Trophoblast cell (in vitro differentiated cells and primary cell): ENCODE measurements around the gene REEP3.

ENCODE experiments used
- DNase-seq, 2 donors: peaks; one replicate each; pipeline ENCODE4 v3.0.0-alpha.2; 2016
- H2AFZ ChIP-seq: 2 replicates; pipeline ENCODE4 v1.6.1; 2013; ENCODE audit warnings: low read length, moderate library complexity, mild to moderate bottlenecking; ENCODE audit not compliant: insufficient read depth, poor library complexity
- H2AK5ac ChIP-seq: 2 replicates; pipeline ENCODE4 v1.6.1; 2013; ENCODE audit warnings: mild to moderate bottlenecking, low read length
- H2BK120ac ChIP-seq: 2 replicates; pipeline ENCODE4 v1.6.1; 2013; ENCODE audit warnings: low read length, mild to moderate bottlenecking, moderate library complexity; ENCODE audit not compliant: insufficient read depth, poor library complexity
- H2BK12ac ChIP-seq: 2 replicates; pipeline ENCODE4 v1.6.1; 2013; ENCODE audit warnings: mild to moderate bottlenecking, low read length, moderate library complexity
- H2BK5ac ChIP-seq: 2 replicates; pipeline ENCODE4 v1.6.1; 2013; ENCODE audit warnings: low read length, low read depth, moderate library complexity, mild to moderate bottlenecking; ENCODE audit not compliant: poor library complexity
- H3K14ac ChIP-seq: 2 replicates; pipeline ENCODE4 v1.6.1; 2013; ENCODE audit warnings: mild to moderate bottlenecking, low read length
- H3K18ac ChIP-seq: 2 replicates; pipeline ENCODE4 v1.6.1; 2013; ENCODE audit warnings: mild to moderate bottlenecking, low read length
- H3K23ac ChIP-seq: 2 replicates; pipeline ENCODE4 v1.6.1; 2013; ENCODE audit warnings: low read length
- H3K27ac ChIP-seq: 2 replicates; pipeline ENCODE4 v1.5.1; 2013; ENCODE audit warnings: low read depth, mild to moderate bottlenecking, inconsistent platforms, low read length, moderate library complexity
- H3K27me3 ChIP-seq: 2 replicates; pipeline ENCODE4 v1.6.1; 2013; ENCODE audit warnings: inconsistent platforms, mild to moderate bottlenecking, low read length, moderate library complexity; ENCODE audit not compliant: insufficient read depth
- H3K36me3 ChIP-seq, 2 experiments: 1 replicate in 1 of 2; 2 replicates in 1 of 2; pipeline ENCODE4 v1.6.1; 2013; ENCODE audit warnings: low read length in 2 of 2, mild to moderate bottlenecking in 2 of 2, moderate library complexity in 1 of 2; ENCODE audit not compliant: insufficient read depth in 2 of 2, control insufficient read depth in 1 of 2
- H3K4ac ChIP-seq: 2 replicates; pipeline ENCODE4 v1.6.1; 2013; ENCODE audit warnings: low read depth, mild to moderate bottlenecking, low read length, moderate library complexity
- H3K4me1 ChIP-seq, 2 experiments: 1 replicate in 1 of 2; 2 replicates in 1 of 2; pipeline ENCODE4 v1.6.1; 2013; ENCODE audit warnings: low read length in 2 of 2, mild to moderate bottlenecking in 2 of 2, moderate library complexity in 1 of 2; ENCODE audit not compliant: insufficient read depth in 2 of 2, control insufficient read depth in 1 of 2
- H3K4me2 ChIP-seq: 2 replicates; pipeline ENCODE4 v1.6.1; 2013; ENCODE audit warnings: inconsistent platforms, mild to moderate bottlenecking, low read length, moderate library complexity
- H3K4me3 ChIP-seq: 2 replicates; pipeline ENCODE4 v1.5.1; 2013; ENCODE audit warnings: mild to moderate bottlenecking, low read depth, low read length, inconsistent platforms
- H3K79me1 ChIP-seq: one replicate; pipeline ENCODE4 v1.6.1; 2013; ENCODE audit warnings: low read length
- H3K79me2 ChIP-seq: 2 replicates; pipeline ENCODE4 v1.6.1; 2013; ENCODE audit warnings: low read length, mild to moderate bottlenecking; ENCODE audit not compliant: control insufficient read depth, insufficient read depth, poor library complexity
- H3K9ac ChIP-seq: 2 replicates; pipeline ENCODE4 v1.6.1; 2013; ENCODE audit warnings: mild to moderate bottlenecking, low read length
- H3K9me3 ChIP-seq: 2 replicates; pipeline ENCODE4 v1.6.1; 2013; ENCODE audit warnings: low read depth, mild to moderate bottlenecking, control low read depth, inconsistent platforms, low read length; ENCODE audit not compliant: insufficient read depth
- H4K12ac ChIP-seq: 2 replicates; pipeline ENCODE4 v1.6.1; 2013; ENCODE audit warnings: low read depth, mild to moderate bottlenecking, low read length, moderate library complexity
- H4K8ac ChIP-seq: 2 replicates; pipeline ENCODE4 v1.6.1; 2013; ENCODE audit warnings: low read depth, mild to moderate bottlenecking, low read length, moderate library complexity
- H4K91ac ChIP-seq: one replicate; pipeline ENCODE4 v1.6.1; 2013; ENCODE audit warnings: low read depth, mild to moderate bottlenecking, low read length, moderate library complexity
- WGBS: extraction: QIAGEN DNeasy Blood & Tissue Kit; methylation state at CpG from one replicate; pipeline ENCODE4 v1.1.7; 2013; ENCODE audit warnings: missing lambda C conversion rate; ENCODE audit not compliant: insufficient read length, insufficient coverage; ENCODE audit errors: extremely low coverage; 5-methylcytosine and 5-hydroxymethylcytosine counted together

REEP3 gene

GRCh38 chr10:63530409-63530808 is 9.2 kb downstream of the REEP3 start:
- Histone ChIP-seq H3K27ac (no peak overlapping the region), H3K4me2 (no peak overlapping the region), H3K27me3 (no peaks in the 10 kb centered on the region), H3K36me3 (peaks cover 0 to 5% of the 10 kb centered on the region in 2 experiments), H3K4me3 (no peak overlapping the region), H3K4me1 (no peaks in the 10 kb centered on the region), H4K8ac (no peak overlapping the region), H4K91ac (no peak overlapping the region), H2BK120ac (no peak overlapping the region), H3K23ac (no peak overlapping the region), H3K9ac (no peak overlapping the region), H2BK12ac (no peak overlapping the region), H3K4ac (no peak overlapping the region), H2AFZ (no peak overlapping the region), H3K79me2 (no peaks in the 10 kb centered on the region), H2AK5ac (no peak overlapping the region), H3K9me3 (no peaks in the 10 kb centered on the region), H4K12ac (no peak overlapping the region), H3K79me1 (no peaks in the 10 kb centered on the region), H3K18ac (no peak overlapping the region), H3K14ac (no peak overlapping the region), H2BK5ac (no peak overlapping the region)
- no peak for DNase-seq

- Histone ChIP-seq H4K8ac (no peak overlapping the region), H3K27me3 (no peaks in the 10 kb centered on the region), H3K4me1 (no peaks in the 10 kb centered on the region), H3K23ac (no peak overlapping the region), H3K4me3 (no peak overlapping the region), H2BK120ac (no peak overlapping the region), H3K9me3 (no peaks in the 10 kb centered on the region), H3K4ac (no peak overlapping the region), H2BK12ac (no peak overlapping the region), H2BK5ac (no peak overlapping the region), H3K4me2 (no peak overlapping the region), H3K79me1 (no peaks in the 10 kb centered on the region), H2AK5ac (no peak overlapping the region), H3K36me3 (no peaks in the 10 kb centered on the region), H2AFZ (no peak overlapping the region), H3K18ac (no peak overlapping the region), H4K12ac (no peak overlapping the region), H3K27ac (no peak overlapping the region), H3K14ac (no peak overlapping the region), H4K91ac (no peak overlapping the region), H3K9ac (no peak overlapping the region), H3K79me2 (no peaks in the 10 kb centered on the region)
- DNase-seq, result no peak
Measured at GRCh38 chr10:63534723-63535122, 13.5 kb downstream of the REEP3 start.

GRCh38 chr10:63536698-63537097 is 15.5 kb downstream of the REEP3 start:
- Histone ChIP-seq H3K14ac (no peak overlapping the region), H3K27me3 (no peaks in the 10 kb centered on the region), H4K8ac (no peak overlapping the region)

GRCh38 chr10:63537536-63537935 is 16.3 kb downstream of the REEP3 start:
- Histone ChIP-seq H3K14ac (no peak overlapping the region), H2BK120ac (no peak overlapping the region), H2BK12ac (no peak overlapping the region), H3K27me3 (no peaks in the 10 kb centered on the region), H3K4me1 (no peaks in the 10 kb centered on the region), H3K79me2 (no peaks in the 10 kb centered on the region), H3K4me3 (no peak overlapping the region), H2AK5ac (no peak overlapping the region), H3K4me2 (no peak overlapping the region), H4K8ac (no peak overlapping the region), H3K18ac (no peak overlapping the region), H2AFZ (no peak overlapping the region), H3K4ac (no peak overlapping the region), H3K9me3 (no peaks in the 10 kb centered on the region), H3K36me3 (no peaks in the 10 kb centered on the region), H3K9ac (no peak overlapping the region), H3K27ac (no peak overlapping the region), H3K79me1 (no peaks in the 10 kb centered on the region), H4K12ac (no peak overlapping the region), H4K91ac (no peak overlapping the region), H2BK5ac (no peak overlapping the region), H3K23ac (no peak overlapping the region)
- no peak for DNase-seq
- WGBS, result no CpG with 5 or more reads among the region's 3 CpGs

More at GRCh38 chr10:63536698-63537097, 15.5 kb downstream of the REEP3 start:
- DNase-seq, result no peak
- H2BK120ac ChIP-seq, result no peak overlapping the region
- H3K4ac ChIP-seq, result no peak overlapping the region
- H2BK5ac ChIP-seq, result no peak overlapping the region
- no peak overlapping the region for H4K91ac ChIP-seq
- no peak overlapping the region for H3K27ac ChIP-seq
- H2BK12ac ChIP-seq, result no peak overlapping the region
- H3K4me2 ChIP-seq, result no peak overlapping the region
- no peaks in the 10 kb centered on the region for H3K36me3 ChIP-seq
- no peaks in the 10 kb centered on the region for H3K79me2 ChIP-seq
- no peak overlapping the region for H3K23ac ChIP-seq
- H3K9me3 ChIP-seq, result no peaks in the 10 kb centered on the region
- no peak overlapping the region for H3K18ac ChIP-seq
- H2AFZ ChIP-seq, result no peak overlapping the region
- H3K9ac ChIP-seq, result no peak overlapping the region
- no peak overlapping the region for H2AK5ac ChIP-seq
- H3K79me1 ChIP-seq, result no peaks in the 10 kb centered on the region
- no peak overlapping the region for H3K4me3 ChIP-seq
- no peak overlapping the region for H4K12ac ChIP-seq
- H3K4me1 ChIP-seq, result no peaks in the 10 kb centered on the region

- Histone ChIP-seq H2AK5ac (no peak overlapping the region), H3K9me3 (no peaks in the 10 kb centered on the region), H3K4me3 (no peak overlapping the region), H3K9ac (no peak overlapping the region), H3K27me3 (no peaks in the 10 kb centered on the region), H3K4ac (no peak overlapping the region), H2BK5ac (no peak overlapping the region), H2BK120ac (no peak overlapping the region), H3K4me2 (no peak overlapping the region), H3K23ac (no peak overlapping the region), H3K79me2 (no peaks in the 10 kb centered on the region), H4K12ac (no peak overlapping the region), H4K8ac (no peak overlapping the region), H3K4me1 (no peaks in the 10 kb centered on the region), H3K18ac (no peak overlapping the region), H2AFZ (no peak overlapping the region), H3K27ac (no peak overlapping the region), H2BK12ac (no peak overlapping the region), H3K14ac (no peak overlapping the region), H3K79me1 (no peaks in the 10 kb centered on the region), H4K91ac (no peak overlapping the region), H3K36me3 (no peaks in the 10 kb centered on the region)
- WGBS, result no CpG with 5 or more reads among the region's 2 CpGs
- no peak for DNase-seq
Measured at GRCh38 chr10:63539377-63539776, 18.2 kb downstream of the REEP3 start.
